Measurements from ENCODE around the gene ALPL.

DNA sequence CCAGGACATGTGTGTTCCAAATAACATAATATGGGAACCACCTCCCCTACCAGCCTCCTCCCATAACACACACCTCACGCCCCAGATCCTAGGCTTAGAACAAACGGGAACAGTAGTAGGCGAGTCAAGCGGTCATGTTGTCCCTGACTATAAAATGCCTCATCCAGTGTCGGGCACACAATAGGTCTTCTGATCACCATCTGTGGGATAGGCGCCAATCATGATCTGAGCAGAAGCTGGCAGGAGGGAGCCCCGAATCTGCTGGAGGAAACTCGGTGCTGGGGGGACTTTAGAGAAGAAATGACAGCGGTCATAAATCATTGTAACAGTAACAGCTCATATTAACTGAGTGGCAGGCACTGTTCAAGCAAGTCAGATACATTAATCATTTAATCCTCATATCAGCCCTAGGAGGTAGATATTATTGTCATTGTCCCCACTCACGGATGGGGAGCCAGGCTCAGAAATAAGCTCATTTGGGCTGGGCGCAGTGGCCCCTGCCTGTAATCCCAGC lies 13.4 kb downstream of the ALPL start:
- TF ChIP-seq, protein P1, sequence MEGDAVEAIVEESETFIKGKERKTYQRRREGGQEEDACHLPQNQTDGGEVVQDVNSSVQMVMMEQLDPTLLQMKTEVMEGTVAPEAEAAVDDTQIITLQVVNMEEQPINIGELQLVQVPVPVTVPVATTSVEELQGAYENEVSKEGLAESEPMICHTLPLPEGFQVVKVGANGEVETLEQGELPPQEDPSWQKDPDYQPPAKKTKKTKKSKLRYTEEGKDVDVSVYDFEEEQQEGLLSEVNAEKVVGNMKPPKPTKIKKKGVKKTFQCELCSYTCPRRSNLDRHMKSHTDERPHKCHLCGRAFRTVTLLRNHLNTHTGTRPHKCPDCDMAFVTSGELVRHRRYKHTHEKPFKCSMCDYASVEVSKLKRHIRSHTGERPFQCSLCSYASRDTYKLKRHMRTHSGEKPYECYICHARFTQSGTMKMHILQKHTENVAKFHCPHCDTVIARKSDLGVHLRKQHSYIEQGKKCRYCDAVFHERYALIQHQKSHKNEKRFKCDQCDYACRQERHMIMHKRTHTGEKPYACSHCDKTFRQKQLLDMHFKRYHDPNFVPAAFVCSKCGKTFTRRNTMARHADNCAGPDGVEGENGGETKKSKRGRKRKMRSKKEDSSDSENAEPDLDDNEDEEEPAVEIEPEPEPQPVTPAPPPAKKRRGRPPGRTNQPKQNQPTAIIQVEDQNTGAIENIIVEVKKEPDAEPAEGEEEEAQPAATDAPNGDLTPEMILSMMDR (conservative IDR thresholded peaks at IDR 0.05; ENCODE audit: low read depth, low read length): no peak
- TF ChIP-seq CEBPB (IDR thresholded peaks at IDR 0.05; ENCODE audit: low read depth, low read length) (no peak), BHLHE40 (IDR thresholded peaks at IDR 0.05; ENCODE audit: low read depth, low read length) (no peak), FOS (IDR thresholded peaks at IDR 0.05; ENCODE audit: low read depth, low read length) (no peak), RAD21 (IDR thresholded peaks at IDR 0.05; ENCODE audit: low read length) (no peak), POLR2A (IDR thresholded peaks at IDR 0.05; ENCODE audit: low read depth, low read length) (no peak), SMC3 (IDR thresholded peaks at IDR 0.05; ENCODE audit: low read depth, low read length) (no peak)
- TF ChIP-seq, protein P2, sequence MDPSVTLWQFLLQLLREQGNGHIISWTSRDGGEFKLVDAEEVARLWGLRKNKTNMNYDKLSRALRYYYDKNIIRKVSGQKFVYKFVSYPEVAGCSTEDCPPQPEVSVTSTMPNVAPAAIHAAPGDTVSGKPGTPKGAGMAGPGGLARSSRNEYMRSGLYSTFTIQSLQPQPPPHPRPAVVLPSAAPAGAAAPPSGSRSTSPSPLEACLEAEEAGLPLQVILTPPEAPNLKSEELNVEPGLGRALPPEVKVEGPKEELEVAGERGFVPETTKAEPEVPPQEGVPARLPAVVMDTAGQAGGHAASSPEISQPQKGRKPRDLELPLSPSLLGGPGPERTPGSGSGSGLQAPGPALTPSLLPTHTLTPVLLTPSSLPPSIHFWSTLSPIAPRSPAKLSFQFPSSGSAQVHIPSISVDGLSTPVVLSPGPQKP (IDR thresholded peaks at IDR 0.05; ENCODE audit: borderline replicate concordance, low read depth, low read length): no peak
- TF ChIP-seq, protein P3, sequence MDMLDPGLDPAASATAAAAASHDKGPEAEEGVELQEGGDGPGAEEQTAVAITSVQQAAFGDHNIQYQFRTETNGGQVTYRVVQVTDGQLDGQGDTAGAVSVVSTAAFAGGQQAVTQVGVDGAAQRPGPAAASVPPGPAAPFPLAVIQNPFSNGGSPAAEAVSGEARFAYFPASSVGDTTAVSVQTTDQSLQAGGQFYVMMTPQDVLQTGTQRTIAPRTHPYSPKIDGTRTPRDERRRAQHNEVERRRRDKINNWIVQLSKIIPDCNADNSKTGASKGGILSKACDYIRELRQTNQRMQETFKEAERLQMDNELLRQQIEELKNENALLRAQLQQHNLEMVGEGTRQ (IDR thresholded peaks at IDR 0.05; ENCODE audit: low read depth, low read length): no peak

Measured in IMR-90 (cell line).